Activated CD4-positive, alpha-beta T cell treated with anti-CD3 and anti-CD28 coated beads for 1 hour (primary cell): ENCODE data around the gene SGSH.

ENCODE experiments used
- DNase-seq: peaks from one replicate; pipeline ENCODE4 v3.0.0-alpha.2; 2020

The SGSH gene

GRCh38 chr17:80223838-80224497 lies 3.8 kb upstream of the SGSH start:
- DNase-seq = no peak

DNA sequence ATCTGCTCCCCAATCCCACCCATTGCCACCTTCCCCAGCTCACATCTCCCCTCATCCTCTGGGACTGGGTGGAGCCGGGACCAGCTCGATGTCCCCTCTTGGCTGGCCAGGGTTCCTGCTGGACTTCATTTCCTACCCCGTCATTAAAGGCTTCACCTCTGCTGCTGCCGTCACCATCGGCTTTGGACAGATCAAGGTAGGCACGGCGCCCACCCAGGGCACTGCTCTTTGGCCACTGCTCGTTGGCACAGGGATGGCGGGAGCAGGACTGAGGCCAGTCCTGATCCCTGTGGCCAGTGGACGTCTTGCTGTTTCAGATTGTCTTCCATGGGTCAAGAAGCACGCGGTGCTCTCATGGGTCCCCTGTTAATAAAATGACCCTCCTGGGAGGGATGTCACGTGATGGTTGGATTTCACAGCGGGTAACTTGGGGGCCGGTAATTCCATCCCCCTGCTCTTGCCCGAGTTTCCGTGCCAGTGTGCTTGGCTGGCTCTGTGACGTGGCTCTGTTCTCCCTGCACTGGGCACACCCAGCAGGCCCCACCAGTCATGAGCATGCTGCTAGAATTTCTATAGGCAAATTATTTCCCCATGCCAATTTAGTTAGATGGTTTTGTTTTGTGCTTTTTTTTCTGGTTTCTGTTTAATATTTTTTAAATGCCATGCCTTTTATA lies 3.1 kb upstream of the SGSH start:
- no peak for DNase-seq

DNA sequence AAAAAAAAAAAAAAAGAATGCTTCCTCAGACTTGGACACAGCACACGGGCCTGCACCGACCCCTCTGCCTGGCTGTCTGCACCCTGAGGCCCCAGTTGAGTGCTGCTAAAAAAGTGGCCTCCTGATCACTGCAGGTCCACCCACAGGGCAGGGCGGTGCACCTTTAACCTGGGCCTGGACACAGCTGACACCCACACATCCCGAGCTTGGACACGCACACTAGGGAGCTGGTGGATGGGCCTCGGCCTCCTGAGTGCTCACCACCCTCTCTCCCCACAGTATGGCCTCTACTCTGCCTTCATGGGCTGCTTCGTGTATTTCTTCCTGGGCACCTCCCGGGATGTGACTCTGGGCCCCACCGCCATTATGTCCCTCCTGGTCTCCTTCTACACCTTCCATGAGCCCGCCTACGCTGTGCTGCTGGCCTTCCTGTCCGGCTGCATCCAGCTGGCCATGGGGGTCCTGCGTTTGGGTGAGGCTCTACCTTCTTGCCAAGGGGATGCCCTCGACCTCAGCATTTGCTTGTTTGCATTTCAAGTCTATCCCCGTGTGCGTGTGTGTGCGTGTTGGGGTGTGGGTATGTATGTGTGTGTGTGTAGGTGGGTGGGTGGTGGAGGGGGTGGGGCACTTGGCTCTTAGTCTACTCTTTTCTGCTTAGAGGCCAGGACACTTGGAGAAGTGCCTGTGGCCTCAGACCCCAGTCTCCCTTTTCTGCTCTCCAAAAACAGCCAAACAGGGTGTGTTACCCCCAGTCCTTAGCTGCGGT lies 2.4 kb upstream of the SGSH start:
- no peak for DNase-seq

DNA sequence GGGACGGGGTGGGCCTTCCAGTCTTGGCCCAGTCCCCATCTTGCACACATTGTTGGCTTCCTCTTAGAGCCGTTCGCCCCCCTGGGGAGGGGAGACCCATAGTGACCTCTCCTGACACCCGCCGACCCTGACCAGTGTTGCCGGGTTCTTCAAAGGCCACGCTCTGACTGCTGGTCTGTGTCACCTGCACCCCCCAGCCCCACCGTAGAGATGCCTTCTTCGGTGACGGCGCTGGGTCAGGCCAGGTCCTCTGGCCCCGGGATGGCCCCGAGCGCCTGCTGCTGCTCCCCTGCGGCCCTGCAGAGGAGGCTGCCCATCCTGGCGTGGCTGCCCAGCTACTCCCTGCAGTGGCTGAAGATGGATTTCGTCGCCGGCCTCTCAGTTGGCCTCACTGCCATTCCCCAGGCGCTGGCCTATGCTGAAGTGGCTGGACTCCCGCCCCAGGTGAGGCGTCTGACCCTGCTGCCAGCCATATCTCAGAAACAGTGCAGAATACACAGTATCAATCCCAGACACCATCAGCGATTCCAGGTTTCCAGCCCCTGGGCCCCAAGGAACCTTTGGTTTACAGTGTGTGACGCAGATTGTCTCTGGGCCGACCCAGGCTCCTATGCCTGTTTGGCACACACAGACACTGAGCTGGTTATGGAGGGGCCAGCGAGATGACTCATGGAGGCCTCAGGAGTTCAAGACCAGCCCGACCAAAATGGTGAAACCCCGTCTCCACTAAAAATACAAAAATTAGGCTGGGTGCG lies 1.4 kb upstream of the SGSH start:
- no peak for DNase-seq

GRCh38 chr17:80220736-80221215 lies 643 bp upstream of the SGSH start:
- no peak for DNase-seq

GRCh38 chr17:80219763-80220053 lies 425 bp downstream of the SGSH start:
- DNase-seq = no peak

GRCh38 chr17:80219013-80219762 lies 945 bp downstream of the SGSH start:
- peak; percentile 90 for DNase-seq

- DNase-seq = no peak
Measured at GRCh38 chr17:80218391-80218790, 1.7 kb downstream of the SGSH start.

DNA sequence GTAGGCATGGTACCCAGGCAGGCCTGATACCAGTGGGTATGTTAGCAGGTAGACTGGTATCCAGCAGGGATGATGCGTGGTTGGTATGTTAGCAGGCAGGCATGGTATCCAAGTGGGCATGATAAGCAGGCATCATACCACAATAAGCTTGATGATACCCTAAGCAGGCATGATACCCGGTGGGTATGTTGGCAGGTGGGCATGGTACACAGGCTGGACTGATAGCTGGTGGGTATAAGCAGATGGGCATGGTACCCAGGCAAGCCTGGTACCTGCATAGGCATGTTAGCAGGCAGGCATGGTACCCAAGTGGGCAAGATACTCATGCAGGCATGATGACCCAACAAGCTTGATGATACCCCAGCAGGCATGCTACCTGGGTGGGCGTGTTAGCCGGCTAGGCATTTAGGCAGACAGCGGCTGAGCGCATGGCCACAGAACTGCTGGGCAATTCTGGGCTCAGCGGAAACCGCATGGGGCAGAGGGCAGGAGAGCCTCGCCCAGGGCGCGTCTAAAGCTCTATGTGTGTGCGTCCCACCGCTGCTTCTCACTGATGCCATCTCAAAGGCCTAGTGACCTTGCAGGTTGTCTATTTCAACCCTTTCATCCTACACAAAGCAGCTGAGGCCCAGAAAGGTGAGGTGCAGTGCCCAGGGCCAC lies 2.3 kb downstream of the SGSH start:
- no peak for DNase-seq

- DNase-seq = no peak
Measured at GRCh38 chr17:80216473-80217456, 3.4 kb downstream of the SGSH start.

GRCh38 chr17:80214878-80215210 lies 5.3 kb downstream of the SGSH start:
- DNase-seq = no peak

GRCh38 chr17:80214012-80214877 lies 5.9 kb downstream of the SGSH start:
- DNase-seq = no peak

GRCh38 chr17:80213643-80213975 lies 6.5 kb downstream of the SGSH start:
- no peak for DNase-seq

GRCh38 chr17:80212962-80213642 lies 7.0 kb downstream of the SGSH start:
- DNase-seq = no peak

- no peak for DNase-seq
Measured at GRCh38 chr17:80212511-80212910, 7.6 kb downstream of the SGSH start.

GRCh38 chr17:80212109-80212508 lies 8.0 kb downstream of the SGSH start:
- DNase-seq = no peak

DNA sequence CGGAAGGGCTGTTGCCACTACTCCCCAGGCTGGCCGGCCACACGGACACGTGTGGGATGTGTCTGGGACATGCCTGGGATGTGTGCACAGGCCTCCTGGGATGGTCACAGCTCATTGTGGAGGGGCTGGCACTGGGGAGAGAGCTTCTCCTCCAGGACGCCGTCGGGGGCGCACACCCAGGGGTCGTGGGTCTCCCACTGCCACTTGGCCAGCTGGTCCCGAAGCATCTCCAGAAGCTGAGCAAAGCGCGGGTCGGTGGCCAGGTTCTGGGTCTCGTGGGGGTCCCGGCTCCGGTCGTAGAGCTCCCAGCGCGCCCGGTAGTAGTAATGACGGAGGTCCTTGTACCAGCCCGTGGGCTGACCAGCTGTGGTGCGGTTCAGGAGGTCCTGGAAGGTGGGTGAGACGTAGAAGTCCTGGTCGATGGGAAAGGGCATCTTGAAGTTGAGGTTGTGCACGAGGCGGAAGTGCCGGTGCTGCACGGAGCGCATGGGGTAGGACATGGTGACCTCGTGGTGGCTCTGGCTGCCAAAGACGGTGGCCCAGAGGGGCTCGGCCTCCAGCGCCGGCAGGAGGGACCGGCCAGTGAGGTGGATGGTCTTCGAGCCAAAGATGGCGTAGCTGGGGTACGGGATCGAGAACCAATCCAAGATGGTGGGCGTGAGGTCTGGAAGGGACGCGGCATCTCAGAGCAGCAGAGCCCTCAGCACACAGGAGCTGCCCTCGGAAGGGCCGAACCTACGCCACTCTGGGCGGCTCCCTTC lies 9.6 kb downstream of the SGSH start:
- DNase-seq = no peak

DNA sequence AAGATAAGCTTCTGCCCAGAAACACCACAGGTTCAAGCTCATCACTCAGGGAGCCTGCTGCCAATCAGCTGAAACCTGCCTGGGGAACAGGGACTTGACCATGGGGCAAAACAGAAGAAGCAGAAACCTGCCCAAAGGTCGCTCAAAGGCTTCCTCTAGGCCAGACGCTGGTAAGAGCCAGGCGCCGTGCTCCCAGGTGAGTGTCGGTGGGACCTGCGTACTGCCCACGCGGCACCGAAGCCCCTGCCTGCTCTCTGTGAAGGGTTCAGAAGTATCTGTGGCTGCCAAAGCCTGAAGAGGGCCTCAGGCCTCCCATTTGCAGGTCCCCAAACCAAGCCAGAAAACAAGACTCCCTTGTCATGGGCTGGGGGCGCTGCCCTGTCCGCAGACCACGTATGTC lies 10.4 kb downstream of the SGSH start:
- DNase-seq = no peak

GRCh38 chr17:80208050-80208449 lies 12.1 kb downstream of the SGSH start:
- DNase-seq = no peak
